GM19463 (cell line): ENCODE results near the gene CNNM4.

Experiments used
- ATAC-seq: cut with Tn5 transposase; IDR thresholded peaks from one replicate; pipeline ENCODE4 v1.9.1; 2021; ENCODE audit warnings: mild to moderate bottlenecking, moderate library complexity; ENCODE audit not compliant: unreplicated experiment

The CNNM4 gene

DNA sequence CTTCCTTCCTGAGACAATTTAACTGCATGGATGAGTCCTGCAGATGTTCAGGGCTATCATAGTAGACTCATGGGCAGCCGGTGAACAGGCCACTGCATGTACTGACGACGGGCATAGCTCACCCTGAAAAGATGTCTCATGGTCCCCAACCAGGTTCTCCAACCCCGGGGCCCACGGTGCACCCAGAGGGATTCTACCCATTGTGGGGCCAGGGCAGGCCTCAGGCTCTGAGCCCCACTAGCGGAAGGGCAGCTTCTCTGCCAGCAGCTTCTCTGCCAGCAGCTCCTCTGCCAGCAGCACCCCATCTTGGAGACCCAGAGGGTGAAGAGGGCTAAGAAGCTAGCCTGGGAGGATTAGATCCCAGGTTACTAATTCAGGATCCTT, 3.2 kb upstream of the CNNM4 start:
- no peak for ATAC-seq

- no peak for ATAC-seq
Measured at GRCh38 chr2:96758987-96759386, 1.7 kb upstream of the CNNM4 start.

GRCh38 chr2:96759548-96759947, 1.2 kb upstream of the CNNM4 start:
- no peak for ATAC-seq

- ATAC-seq = peak; percentile 53
Measured at GRCh38 chr2:96760986-96761832, 507 bp downstream of the CNNM4 start.

DNA sequence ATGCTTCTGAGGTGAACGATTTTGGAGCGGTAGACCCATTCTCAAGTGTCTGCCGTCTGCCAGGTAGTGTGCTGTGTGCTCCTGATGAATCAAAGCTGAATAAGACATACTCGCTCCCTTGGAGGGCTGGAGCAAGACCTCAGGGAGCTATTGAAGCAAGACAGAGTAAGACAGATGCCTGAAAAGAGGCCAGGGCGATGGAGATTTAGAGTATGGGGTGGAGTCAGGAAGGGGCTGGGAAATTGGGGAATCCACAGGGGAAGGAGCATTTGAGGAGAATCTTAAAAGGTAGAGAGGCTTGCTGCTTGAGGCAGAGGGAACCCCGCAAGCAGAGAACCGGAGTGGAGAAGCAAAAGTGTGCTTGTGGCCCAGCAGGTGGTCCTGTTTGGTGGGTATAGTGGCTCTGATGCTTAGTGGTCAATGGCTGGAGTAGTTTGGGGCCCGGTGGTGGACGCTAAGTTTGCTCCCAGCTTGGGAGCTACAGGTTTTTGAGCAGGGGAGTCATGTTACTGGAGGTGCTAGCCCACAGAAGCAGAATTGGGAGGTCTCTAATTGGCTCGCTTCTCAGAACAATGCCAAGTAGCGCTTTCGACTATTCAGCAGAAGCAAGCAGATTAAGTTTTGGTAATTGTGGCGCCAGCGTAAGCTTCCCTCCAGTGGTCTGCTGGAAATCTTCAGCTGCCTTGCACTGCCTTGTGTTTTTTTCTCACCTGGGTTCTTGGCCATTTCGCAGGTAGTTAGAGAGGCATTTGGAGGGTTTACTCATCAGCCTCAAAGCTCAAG, 2.0 kb downstream of the CNNM4 start:
- no peak for ATAC-seq

DNA sequence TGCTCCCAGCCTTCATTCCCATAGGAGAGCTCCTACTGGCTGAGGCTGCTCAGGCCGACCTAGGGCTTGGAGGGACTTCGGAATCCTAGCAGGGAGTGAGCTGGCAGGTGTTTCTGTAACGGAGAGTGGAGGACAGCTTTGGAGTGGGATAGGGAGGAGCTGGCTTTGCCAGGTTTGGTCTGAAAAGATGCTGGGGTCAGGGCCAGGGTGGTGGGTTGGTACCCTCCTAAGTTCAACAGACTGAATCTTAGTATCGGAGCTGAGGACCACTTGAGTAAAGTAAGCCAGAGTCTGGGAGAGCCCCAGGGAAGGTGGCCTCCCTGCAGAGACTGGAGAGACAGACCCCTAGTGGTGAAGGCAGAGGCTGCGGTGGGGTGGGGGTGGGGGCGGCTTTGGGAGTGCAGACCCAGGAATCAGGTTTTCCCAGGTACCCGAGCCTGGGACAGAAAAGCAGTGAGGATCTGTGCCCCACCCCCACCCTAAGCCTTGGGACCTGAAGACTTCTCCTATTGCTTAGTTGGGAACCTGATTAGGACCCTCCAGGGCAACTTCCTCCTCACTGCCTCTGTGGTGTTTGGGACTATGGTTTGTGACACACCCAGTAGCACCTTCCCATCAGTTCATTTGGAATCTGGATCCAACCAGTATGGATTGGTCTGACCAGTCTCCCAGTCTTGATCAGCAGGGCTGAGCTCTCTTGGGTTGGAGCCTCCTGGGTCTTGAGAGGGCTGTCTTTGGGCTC, 3.0 kb downstream of the CNNM4 start:
- no peak for ATAC-seq

DNA sequence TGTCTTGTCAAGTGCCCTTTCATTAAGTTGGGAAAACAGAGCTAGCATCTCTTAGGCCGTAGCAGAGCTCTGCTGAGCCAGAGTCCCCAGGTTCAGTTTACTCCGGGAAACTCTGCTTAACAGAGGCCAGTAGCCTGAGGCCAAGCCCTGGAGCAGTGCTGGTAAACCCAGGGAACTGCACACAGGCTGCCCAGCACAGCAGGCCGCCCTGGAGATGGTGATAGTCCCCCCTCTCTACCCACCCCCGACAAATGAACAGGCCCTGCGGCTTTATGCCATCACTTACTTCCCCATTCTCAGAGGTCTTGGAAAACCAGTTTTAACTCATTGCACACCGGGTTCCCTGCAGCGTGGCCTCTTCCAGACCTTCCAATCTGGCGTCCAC, 3.5 kb downstream of the CNNM4 start:
- no peak for ATAC-seq

DNA sequence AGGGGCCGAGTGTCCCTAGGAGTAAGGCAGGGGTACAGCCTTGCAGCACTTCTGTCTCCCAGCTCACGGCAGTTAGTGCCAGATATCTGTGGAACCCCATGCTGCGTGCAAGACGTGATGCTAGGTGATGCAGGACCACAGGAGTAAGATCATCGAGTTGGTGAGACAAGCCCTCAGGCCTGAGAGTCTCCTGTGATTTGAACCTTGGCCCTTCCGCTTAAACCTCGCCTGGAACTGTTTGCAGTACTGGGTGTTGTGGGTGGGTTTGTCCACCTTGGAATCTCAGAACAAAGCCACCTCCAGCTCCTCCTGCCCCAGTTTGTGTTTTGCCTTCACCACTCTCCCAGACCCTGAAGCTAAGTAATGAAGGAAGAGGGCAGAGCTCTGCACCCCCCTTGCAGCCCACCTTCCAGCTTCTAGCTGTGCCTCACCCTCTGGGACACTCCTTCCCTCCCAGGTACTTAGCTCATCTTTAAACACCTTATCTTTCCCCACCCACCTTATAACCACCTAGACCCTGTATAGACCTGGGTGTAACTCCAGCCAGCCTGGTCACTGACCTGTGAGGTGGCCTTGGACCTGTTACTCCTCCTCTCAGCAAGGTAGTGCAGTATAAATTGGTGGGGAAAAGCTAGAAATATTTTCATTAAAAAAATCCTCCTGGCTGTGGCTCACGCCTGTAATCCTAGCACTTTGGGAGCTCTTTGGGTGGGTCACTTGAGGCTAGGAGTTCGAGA, 6.6 kb downstream of the CNNM4 start:
- no peak for ATAC-seq

DNA sequence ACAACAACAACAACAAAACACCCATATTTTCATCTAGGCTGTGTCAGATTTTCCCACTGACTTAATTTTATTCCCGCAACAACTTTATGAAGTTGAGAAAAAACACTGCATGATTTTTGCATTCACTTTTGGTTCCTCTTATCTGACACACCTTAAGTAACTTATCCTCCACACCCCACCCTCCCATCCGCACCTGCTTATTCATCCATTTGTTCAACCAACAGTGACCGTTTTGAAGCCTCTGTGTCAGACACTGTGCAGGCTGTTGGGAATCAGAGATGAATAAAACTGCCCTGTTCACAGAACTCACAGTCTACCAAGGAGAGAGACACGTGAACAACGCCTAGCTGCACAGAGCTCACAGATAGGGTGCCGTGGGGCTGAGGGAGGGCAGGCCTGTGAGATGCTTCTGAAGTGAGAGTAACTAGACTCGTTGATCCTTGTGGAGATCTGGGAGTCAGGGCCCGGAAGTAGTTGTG, 7.4 kb downstream of the CNNM4 start:
- ATAC-seq = no peak

- ATAC-seq = no peak
Measured at GRCh38 chr2:96769814-96770213, 9.1 kb downstream of the CNNM4 start.

- ATAC-seq = no peak
Measured at GRCh38 chr2:96770442-96771202, 9.9 kb downstream of the CNNM4 start.

DNA sequence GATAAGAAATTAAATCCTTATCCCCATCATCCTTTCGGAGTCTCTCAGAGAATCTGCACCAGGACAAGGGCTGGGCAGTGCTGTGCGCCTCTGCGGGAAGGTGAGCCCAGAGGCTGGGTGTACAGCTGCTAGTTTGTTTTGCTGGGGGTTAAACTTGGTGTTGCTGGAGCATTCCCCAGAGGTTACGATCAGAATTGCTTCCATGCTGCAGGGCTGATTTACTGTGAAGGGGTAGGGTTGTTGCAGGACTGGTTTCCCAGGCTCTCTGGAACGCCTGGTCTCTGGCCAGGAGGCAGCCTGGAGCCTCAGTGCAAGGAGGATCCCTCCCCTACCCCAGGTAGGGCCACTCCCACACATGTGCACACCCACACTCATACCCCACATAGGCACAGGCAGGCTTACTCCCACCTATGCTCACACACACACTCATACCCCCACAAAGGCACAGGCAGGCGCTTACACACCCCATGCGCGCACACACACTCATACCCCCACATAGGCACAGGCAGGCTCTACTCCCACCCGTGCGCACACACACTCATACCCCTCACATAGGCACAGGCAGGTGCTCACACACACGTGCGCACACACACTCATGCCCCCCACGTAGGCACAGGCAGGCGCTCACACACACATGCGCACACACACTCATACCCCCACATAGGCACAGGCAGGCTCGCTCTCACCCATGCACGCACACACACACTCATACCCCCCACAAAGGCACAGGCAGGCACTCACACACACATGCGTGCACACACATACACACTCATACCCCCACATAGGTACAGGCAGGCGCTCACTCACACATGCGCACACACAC, 11.3 kb downstream of the CNNM4 start:
- ATAC-seq = no peak

DNA sequence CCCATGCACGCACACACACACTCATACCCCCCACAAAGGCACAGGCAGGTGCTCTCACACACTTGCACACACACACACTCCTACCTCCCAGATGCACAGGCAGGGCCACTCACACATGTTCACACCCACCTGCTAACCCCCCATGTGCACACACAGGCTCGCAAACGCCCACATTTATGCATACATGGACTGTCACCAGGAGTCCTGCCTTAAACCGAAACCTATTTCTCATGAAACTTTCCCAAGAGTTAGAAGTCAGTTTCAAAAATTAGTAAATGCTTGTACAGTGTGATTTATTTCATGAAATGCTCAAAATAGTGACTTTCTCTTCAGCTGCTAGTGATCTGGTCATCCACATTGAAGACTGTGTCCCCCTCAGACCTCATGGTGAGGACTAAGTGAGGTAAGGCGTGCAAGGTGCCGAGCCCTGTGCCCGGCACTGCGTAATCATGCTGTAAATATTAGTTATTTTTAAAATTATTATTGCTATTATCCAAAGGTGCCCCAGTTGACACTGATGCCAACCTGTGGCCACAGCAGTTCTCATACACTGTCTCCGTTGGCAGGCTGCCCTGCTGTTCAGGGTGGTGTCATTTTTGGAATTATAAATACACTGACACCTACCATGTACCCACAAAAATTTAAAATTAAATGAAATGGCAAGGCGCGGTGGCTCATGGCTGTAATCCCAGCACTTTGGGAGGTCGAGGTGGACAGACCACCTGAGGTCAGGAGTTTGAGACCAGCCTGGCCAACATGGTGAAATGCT, 12.4 kb downstream of the CNNM4 start:
- ATAC-seq = peak; percentile 45

- peak; percentile 33 for ATAC-seq
Measured at GRCh38 chr2:96773922-96774321, 13.2 kb downstream of the CNNM4 start.

GRCh38 chr2:96775160-96775559, 14.5 kb downstream of the CNNM4 start:
- ATAC-seq = no peak

DNA sequence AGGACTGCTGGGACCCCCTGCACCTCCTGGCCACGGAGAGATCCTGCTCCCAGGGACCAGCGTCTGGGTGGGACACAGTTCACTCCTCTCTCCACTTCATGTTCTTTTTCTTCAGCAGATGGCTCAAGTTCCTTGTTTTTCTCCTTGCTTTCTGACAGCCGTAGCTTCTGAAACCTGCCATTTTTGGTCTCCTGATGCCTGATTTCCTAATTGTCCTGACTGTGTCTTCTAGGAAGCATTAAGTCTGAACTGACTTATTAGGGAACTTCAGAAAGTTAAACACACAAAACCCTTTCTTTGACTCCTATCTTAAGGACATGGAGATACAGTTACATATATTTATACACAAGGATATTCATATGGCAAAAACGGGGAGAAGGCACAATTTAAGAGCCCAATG, 22.7 kb downstream of the CNNM4 start:
- no peak for ATAC-seq

- no peak for ATAC-seq
Measured at GRCh38 chr2:96787411-96787810, 26.7 kb downstream of the CNNM4 start.

GRCh38 chr2:96788442-96789244, 27.9 kb downstream of the CNNM4 start:
- no peak for ATAC-seq
